IPS DF 6.9 (cell line): Measurements from ENCODE around the gene EXTL1.

Source experiments
- DNase-seq: peaks from one replicate; pipeline ENCODE4 v3.0.0-alpha.2; 2013; ENCODE audit warnings: low read depth, low spot score
- H3K27ac ChIP-seq: one replicate; pipeline ENCODE4 v1.5.1; 2013; ENCODE audit warnings: low read length, control low read depth
- H3K27me3 ChIP-seq: 2 replicates; pipeline ENCODE4 v1.6.1; 2013; ENCODE audit warnings: mild to moderate bottlenecking, low read length; ENCODE audit not compliant: control insufficient read depth, insufficient read depth
- H3K36me3 ChIP-seq: 2 replicates; pipeline ENCODE4 v1.6.1; 2013; ENCODE audit warnings: low read length; ENCODE audit not compliant: control insufficient read depth, insufficient read depth
- H3K4me1 ChIP-seq: 2 replicates; pipeline ENCODE4 v1.6.1; 2013; ENCODE audit warnings: low read length; ENCODE audit not compliant: control insufficient read depth, insufficient read depth
- H3K4me3 ChIP-seq: 2 replicates; pipeline ENCODE4 v1.5.1; 2013; ENCODE audit warnings: mild to moderate bottlenecking, low read length
- H3K9me3 ChIP-seq: 2 replicates; pipeline ENCODE4 v1.6.1; 2013; ENCODE audit warnings: low read length, inconsistent platforms; ENCODE audit not compliant: control insufficient read depth, insufficient read depth
- WGBS: extraction: QIAGEN DNeasy Blood & Tissue Kit; methylation state at CpG from one replicate; pipeline ENCODE4 v1.1.7; 2013; ENCODE audit warnings: mixed read lengths, missing lambda C conversion rate; ENCODE audit not compliant: insufficient read length, insufficient coverage; 5-methylcytosine and 5-hydroxymethylcytosine counted together

The EXTL1 gene

GRCh38 chr1:26015358-26015757 is 6.2 kb upstream of the EXTL1 start:
- no peak overlapping the region for H3K27ac ChIP-seq
- DNase-seq: no peak
- H3K4me3 ChIP-seq: no peak overlapping the region
- H3K9me3 ChIP-seq: no peaks in the 10 kb centered on the region
- H3K4me1 ChIP-seq: peaks cover 1% of the 10 kb centered on the region
- no peaks in the 10 kb centered on the region for H3K36me3 ChIP-seq
- no CpG with 5 or more reads among the region's 2 CpGs for WGBS
- no peaks in the 10 kb centered on the region for H3K27me3 ChIP-seq

GRCh38 chr1:26016258-26016952 is 5.2 kb upstream of the EXTL1 start:
- Histone ChIP-seq H3K9me3 (no peaks in the 10 kb centered on the region), H3K27ac (no peak overlapping the region), H3K36me3 (no peaks in the 10 kb centered on the region), H3K27me3 (no peaks in the 10 kb centered on the region), H3K4me1 (no peaks in the 10 kb centered on the region), H3K4me3 (no peak overlapping the region)
- no CpG with 5 or more reads among the region's 10 CpGs for WGBS
- DNase-seq: no peak

GRCh38 chr1:26016953-26017545 is 4.5 kb upstream of the EXTL1 start:
- no peak overlapping the region for H3K4me3 ChIP-seq
- no peaks in the 10 kb centered on the region for H3K36me3 ChIP-seq
- H3K27me3 ChIP-seq: no peaks in the 10 kb centered on the region
- H3K27ac ChIP-seq: no peak overlapping the region
- no peaks in the 10 kb centered on the region for H3K9me3 ChIP-seq
- DNase-seq: no peak
- no CpG with 5 or more reads among the region's 6 CpGs for WGBS
- H3K4me1 ChIP-seq: peaks cover 1% of the 10 kb centered on the region; the same call in 1 of the 2 replicates

GRCh38 chr1:26017606-26018005 is 4.0 kb upstream of the EXTL1 start:
- Histone ChIP-seq H3K27ac (no peak overlapping the region), H3K4me3 (no peak overlapping the region), H3K4me1 (peaks cover 1% of the 10 kb centered on the region; the same call in 1 of the 2 replicates), H3K27me3 (no peaks in the 10 kb centered on the region), H3K9me3 (no peaks in the 10 kb centered on the region), H3K36me3 (no peaks in the 10 kb centered on the region)
- no peak for DNase-seq
- WGBS: no CpG with 5 or more reads among the region's 6 CpGs

- Histone ChIP-seq H3K27me3 (no peaks in the 10 kb centered on the region), H3K4me1 (peaks cover 1% of the 10 kb centered on the region), H3K4me3 (no peak overlapping the region), H3K9me3 (no peaks in the 10 kb centered on the region), H3K36me3 (no peaks in the 10 kb centered on the region), H3K27ac (no peak overlapping the region)
- WGBS: no CpG with 5 or more reads among the region's 8 CpGs
- no peak for DNase-seq
Measured at GRCh38 chr1:26019641-26020315, 1.8 kb upstream of the EXTL1 start.

- H3K4me3 ChIP-seq: no peak overlapping the region
- WGBS: no CpG with 5 or more reads among the region's 6 CpGs
- no peak overlapping the region for H3K27ac ChIP-seq
- H3K27me3 ChIP-seq: no peaks in the 10 kb centered on the region
- no peaks in the 10 kb centered on the region for H3K36me3 ChIP-seq
- no peak for DNase-seq
- no peaks in the 10 kb centered on the region for H3K9me3 ChIP-seq
- H3K4me1 ChIP-seq: peaks cover 1% of the 10 kb centered on the region
Measured at GRCh38 chr1:26020330-26020768, 1.2 kb upstream of the EXTL1 start.

- no peaks in the 10 kb centered on the region for H3K9me3 ChIP-seq
- no peak overlapping the region for H3K4me3 ChIP-seq
- peaks cover 1% of the 10 kb centered on the region for H3K4me1 ChIP-seq
- DNase-seq: no peak
- WGBS: no CpG with 5 or more reads among the region's 6 CpGs
- no peaks in the 10 kb centered on the region for H3K36me3 ChIP-seq
- no peaks in the 10 kb centered on the region for H3K27me3 ChIP-seq
- H3K27ac ChIP-seq: no peak overlapping the region
Measured at GRCh38 chr1:26020941-26021646, 481 bp upstream of the EXTL1 start.

GRCh38 chr1:26022404-26022779 is 817 bp downstream of the EXTL1 start:
- Histone ChIP-seq H3K36me3 (no peaks in the 10 kb centered on the region), H3K4me1 (peaks cover 1% of the 10 kb centered on the region), H3K9me3 (no peaks in the 10 kb centered on the region), H3K27me3 (no peaks in the 10 kb centered on the region), H3K27ac (no peak overlapping the region), H3K4me3 (no peak overlapping the region)
- no CpG with 5 or more reads among the region's 8 CpGs for WGBS
- DNase-seq: no peak

GRCh38 chr1:26023009-26023408 is 1.4 kb downstream of the EXTL1 start:
- DNase-seq: no peak
- WGBS: no CpG with 5 or more reads among the region's 13 CpGs
- Histone ChIP-seq H3K4me1 (peaks cover 1% of the 10 kb centered on the region), H3K4me3 (no peak overlapping the region), H3K27me3 (no peaks in the 10 kb centered on the region), H3K36me3 (no peaks in the 10 kb centered on the region), H3K27ac (no peak overlapping the region), H3K9me3 (no peaks in the 10 kb centered on the region)

GRCh38 chr1:26023826-26024225 is 2.3 kb downstream of the EXTL1 start:
- no peak overlapping the region for H3K27ac ChIP-seq
- H3K27me3 ChIP-seq: no peaks in the 10 kb centered on the region
- no peaks in the 10 kb centered on the region for H3K9me3 ChIP-seq
- no peak for DNase-seq
- no peak overlapping the region for H3K4me3 ChIP-seq
- no CpG with 5 or more reads among the region's 5 CpGs for WGBS
- no peaks in the 10 kb centered on the region for H3K36me3 ChIP-seq
- H3K4me1 ChIP-seq: peaks cover 1% of the 10 kb centered on the region
